H7 (cell line): ENCODE data around the gene MAP3K21. TPM values are rescaled to one million over a fixed set of nuclear protein-coding genes. Genes with fewer than 3 reads are reported as not detected.
A peak's percentile ranks its signal among the peaks of the same experiment; 100 is the strongest.

Source experiments
- DNase-seq: peaks from one replicate; pipeline ENCODE4 v3.0.0; 2012
- H3K27me3 ChIP-seq: 2 replicates; pipeline ENCODE4 v1.6.0; 2011; ENCODE audit warnings: mild to moderate bottlenecking, low read length; ENCODE audit not compliant: control insufficient read depth, insufficient read depth
- H3K36me3 ChIP-seq: replicated peaks from 2 replicates; pipeline ENCODE4 v1.5.1; 2011; ENCODE audit warnings: low read length; ENCODE audit not compliant: control insufficient read depth, insufficient read depth
- H3K4me3 ChIP-seq: 2 replicates; pipeline ENCODE4 v1.5.1; 2011; ENCODE audit warnings: low read depth, mild to moderate bottlenecking, control low read depth, low read length, moderate library complexity; ENCODE audit not compliant: insufficient read depth
- total RNA-seq: library from RNA; depleted of rRNA; stranded (reverse); fragments of >200 nt; shearing (Covaris generic); gene quantifications from 2 replicates; pipeline ENCODE4 v1.2.3, GENCODE V29; 2014

Gene MAP3K21
- total RNA-seq, 1 experiment from 2014 or later, result 28.0 TPM

DNA sequence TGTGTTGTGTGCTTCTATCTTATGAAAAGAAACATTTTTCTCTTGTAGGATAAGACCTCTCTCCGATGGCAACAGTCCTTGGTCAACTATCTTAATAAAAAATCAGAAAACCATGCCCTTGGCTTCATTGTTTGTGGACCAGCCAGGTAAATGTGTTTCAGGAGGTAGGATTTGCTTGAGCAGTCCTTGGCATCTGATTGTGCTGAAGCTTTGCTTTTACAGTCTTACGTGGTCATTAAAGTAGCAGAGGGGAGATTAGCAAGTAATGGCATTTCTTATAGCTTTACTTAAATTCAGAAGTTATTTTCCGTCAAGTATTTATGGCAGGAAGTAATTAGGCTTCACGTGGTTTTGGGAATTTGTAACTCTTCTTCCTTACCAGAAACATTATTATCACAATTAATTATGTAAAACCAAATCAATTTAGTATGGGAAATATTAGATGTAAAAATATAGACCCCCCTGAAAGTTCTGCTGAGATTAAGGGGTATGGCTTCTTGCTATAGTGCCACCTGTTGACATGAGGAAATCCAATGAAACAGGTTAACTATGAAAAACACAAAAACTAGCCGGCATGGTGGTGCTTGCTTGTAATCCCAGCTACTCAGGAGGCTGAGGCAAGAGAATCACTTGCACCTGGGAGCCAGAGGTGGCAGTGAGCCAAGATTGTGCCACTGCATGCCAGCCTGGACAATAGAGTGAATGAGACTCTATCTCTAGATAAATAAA, 49.0 kb downstream of the MAP3K21 start:
- H3K36me3 ChIP-seq, result peaks cover 13% of the 10 kb centered on the region
- DNase-seq, result no peak
- H3K4me3 ChIP-seq, result no peak overlapping the region
- no peaks in the 10 kb centered on the region for H3K27me3 ChIP-seq

DNA sequence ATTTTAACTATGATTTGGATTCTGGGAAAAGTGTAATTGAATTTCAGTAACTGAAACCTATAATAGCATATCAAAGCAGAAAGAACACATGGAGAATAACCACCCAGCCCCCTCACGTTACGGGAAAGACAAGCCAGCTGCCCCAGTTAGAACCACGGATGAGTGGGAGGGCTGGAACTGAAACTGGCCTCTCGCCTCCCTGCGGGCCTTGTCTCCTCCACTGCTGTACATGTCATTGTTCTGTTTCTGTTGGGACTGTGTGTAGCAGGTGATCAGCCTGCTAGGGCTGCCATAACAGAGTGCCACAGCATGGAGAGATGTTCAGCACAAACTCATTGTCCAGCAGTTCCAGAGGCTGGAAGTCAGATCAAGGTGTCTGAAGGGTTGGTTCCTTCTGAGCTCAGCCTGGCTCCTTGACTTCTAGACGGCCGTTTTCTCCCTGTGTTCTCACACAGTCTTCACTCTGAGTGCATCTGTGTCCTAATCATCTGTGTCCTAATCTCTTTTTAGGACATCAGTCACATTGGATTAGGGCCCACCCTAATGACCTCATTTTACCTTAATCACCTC, 52.4 kb downstream of the MAP3K21 start:
- H3K4me3 ChIP-seq, result no peak overlapping the region
- peaks cover 17% of the 10 kb centered on the region for H3K36me3 ChIP-seq
- no peaks in the 10 kb centered on the region for H3K27me3 ChIP-seq
- DNase-seq, result no peak

DNA sequence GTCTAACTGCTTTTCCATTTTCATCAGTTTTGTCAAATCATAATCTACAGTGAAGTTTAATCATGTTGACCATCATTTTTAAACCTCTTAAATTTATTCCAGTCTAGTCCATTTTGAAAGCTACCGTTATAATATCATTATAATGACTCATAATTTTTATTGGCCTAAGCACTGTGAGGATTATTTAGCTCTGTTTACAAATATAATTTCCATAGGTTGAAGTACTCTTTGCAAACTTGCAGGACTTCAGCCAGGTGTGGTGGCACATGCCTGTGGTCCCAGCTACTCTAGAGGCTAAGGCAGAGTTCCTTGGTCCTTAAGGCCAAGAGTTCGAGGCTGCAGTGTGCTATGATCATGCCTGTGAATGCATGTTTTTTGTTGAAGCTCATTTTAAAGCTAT, 54.3 kb downstream of the MAP3K21 start:
- DNase-seq, result no peak
- Histone ChIP-seq H3K27me3 (no peaks in the 10 kb centered on the region), H3K36me3 (peaks cover 17% of the 10 kb centered on the region), H3K4me3 (no peak overlapping the region)

DNA sequence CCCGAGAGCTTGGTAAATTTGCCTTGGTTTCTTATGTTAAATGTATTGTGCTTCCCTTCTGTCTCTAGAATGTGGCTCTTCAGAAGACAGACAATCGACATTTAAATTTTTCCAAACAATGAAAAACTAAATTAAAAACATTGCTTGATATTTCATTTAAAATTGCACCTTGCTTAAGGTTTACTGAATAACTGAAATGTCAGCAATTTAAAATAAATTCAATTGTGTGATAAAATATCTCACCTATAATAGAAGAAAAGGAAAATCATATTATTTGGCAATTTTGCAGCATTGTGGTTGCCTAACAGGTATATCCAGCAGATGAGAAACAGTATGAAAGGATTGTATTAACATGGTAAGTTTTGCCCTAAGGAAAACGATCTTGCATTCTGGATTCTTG, 56.5 kb downstream of the MAP3K21 start:
- Histone ChIP-seq H3K36me3 (peaks cover 14% of the 10 kb centered on the region), H3K27me3 (no peaks in the 10 kb centered on the region), H3K4me3 (no peak overlapping the region)
- no peak for DNase-seq

DNA sequence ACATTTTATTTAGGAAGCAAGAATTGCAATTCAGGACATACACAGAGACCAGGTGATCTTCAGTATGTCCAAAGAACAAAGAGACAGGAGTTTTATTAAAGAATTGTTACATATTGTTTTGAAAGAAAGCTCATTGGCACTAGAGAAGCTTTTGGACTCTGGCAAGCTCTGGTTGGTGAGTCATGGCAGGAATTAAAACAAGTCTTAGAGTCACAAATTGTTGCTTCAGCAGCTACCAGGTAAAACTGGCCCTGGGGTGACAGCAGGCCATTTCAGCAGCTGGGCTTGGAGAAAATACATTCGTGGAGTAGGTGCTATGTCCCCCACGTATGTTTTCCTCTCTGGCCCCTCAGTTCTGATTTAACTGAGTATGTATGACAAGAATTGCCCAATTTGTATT, 58.8 kb downstream of the MAP3K21 start:
- H3K27me3 ChIP-seq, result no peaks in the 10 kb centered on the region
- H3K36me3 ChIP-seq, result peaks cover 8% of the 10 kb centered on the region
- H3K4me3 ChIP-seq, result no peak overlapping the region
- DNase-seq, result no peak

DNA sequence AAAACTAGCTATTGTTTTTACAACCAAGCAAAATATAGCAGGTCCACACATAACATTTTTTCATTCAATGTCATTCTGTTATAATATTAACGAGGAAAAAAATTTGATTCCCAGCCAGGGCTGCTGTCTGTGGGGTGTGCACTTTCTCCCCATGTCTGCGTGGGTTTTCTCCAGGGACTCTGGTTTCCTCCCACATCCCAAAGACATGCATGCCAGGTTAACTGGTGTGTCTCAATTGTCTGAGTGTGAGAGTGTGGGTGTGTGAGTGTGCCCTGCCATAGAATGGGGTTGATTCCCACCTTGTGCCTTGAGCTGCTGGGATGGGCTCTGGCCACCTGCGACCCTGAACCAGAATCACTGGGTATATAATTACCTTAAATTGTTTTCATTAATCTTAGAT, 60.1 kb downstream of the MAP3K21 start:
- Histone ChIP-seq H3K4me3 (no peak overlapping the region), H3K36me3 (peaks cover 3% of the 10 kb centered on the region), H3K27me3 (no peaks in the 10 kb centered on the region)
- DNase-seq, result no peak

DNA sequence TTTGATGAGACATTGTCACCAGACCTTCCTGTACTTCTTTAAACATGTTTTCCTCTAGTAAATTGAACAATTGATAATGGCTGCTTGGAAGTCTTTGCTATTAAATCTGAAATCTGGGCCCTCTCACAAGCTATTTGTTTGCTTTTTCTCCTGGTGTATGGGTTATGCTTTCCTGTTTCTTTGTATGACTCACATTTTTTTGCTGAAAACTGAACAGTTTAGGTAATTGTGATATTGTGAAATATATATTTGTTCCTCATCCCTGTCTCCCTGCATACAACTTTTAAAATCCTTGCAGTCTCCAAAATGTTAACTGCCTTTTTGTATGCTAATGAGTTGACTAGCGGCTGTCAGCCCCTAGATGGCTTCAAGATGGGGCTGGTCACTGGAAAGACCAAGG, 61.6 kb downstream of the MAP3K21 start:
- no peaks in the 10 kb centered on the region for H3K36me3 ChIP-seq
- H3K4me3 ChIP-seq, result no peak overlapping the region
- DNase-seq, result no peak
- H3K27me3 ChIP-seq, result no peaks in the 10 kb centered on the region

DNA sequence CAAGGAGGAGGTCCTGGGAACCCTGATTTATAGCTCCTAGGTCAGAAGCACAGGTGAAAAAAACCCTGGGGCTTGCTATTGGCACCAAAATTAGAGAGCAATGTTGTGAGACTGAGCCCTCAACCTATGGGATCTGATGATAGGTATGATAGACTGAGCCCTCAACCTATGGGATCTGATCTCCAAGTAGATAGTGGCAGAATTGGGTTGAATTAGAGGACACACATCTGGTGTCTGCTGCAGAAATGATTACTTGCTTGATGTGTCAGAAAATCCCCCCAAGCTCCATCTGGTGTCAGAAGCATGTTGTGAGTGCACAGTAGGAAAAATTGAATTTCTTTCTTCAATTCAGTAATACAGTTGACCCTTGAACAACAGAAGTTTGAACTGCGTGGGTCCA, 62.4 kb downstream of the MAP3K21 start:
- Histone ChIP-seq H3K27me3 (no peaks in the 10 kb centered on the region), H3K36me3 (no peaks in the 10 kb centered on the region), H3K4me3 (no peak overlapping the region)
- no peak for DNase-seq

DNA sequence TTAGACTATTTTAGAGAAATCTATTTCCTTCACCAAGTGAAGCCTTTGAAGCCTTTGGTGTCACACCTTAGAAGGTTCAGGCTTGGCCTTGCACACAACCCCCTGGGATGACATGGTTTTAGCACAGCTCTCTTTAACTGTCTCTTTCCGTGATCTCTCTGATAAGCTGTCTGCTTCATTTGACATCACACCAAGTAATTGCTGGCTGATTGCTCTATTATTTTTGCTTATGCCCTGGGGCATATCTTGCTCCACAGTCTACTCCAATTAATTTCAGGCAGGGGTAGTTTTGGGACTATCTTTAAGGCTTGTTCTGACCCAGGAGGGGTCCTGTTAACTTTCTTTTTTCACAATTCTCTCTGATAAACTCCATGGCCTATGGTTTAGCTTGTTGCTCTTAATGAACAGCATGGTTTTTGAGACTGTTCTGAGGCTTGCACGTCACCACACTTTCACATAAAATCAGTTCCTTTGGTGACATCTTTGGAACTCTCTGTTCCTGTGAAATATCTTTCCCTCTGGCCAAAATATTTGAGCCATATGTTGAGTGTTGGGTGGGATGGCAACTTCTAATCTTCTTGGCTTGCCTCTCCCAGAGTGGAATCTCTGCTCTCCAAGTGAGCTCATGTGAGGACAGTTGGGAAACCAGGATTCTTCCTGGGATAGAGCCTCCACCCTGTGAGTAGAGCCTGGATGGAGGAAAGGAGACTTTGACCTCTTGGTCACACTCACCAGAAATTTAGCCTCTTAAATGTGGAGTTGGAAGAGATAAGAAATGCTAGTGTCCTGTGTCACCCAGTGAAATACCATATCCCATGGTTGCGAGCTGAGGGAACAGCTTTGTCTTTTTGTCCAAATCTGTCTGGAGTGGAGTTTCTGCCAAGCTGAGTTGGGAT, 63.6 kb downstream of the MAP3K21 start:
- H3K27me3 ChIP-seq, result no peaks in the 10 kb centered on the region
- no peak for DNase-seq
- no peaks in the 10 kb centered on the region for H3K36me3 ChIP-seq
- H3K4me3 ChIP-seq, result no peak overlapping the region

DNA sequence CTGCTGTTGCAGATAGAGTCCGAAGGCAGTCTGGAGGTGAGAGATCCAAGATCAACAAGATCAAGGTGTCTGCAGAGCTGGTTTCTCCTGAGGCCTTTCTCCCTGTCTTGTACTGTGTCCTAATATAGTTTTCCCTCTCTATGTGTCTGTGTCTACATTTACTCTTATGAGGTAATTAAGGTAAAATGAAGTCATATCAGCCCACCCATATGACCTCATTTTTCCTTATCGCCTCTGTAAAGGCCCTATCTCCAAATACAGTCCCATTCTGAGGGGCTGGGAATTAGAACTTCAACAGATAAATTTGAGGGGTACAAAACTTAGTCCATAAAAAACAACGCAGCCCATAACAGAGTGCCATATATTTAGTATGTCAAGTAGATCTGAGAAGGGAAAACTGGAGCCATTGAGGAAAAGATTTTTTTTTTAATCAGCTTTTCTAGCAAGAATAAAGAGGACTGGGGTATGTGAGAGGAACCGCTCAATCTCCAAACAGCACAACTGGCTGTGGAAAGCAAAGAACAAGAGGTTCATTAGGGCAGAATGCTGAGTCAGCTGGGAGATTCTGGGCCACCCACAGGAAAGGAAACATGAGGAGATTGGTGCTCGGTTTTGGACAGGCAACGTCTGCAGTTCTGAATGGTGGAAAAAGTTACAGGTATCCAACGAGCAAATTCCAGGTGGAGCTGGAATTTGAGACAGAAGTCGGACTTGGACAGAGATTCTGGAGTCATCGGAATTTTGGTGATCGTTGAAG, 65.7 kb downstream of the MAP3K21 start:
- H3K36me3 ChIP-seq, result no peaks in the 10 kb centered on the region
- H3K4me3 ChIP-seq, result no peak overlapping the region
- H3K27me3 ChIP-seq, result no peaks in the 10 kb centered on the region
- no peak for DNase-seq

DNA sequence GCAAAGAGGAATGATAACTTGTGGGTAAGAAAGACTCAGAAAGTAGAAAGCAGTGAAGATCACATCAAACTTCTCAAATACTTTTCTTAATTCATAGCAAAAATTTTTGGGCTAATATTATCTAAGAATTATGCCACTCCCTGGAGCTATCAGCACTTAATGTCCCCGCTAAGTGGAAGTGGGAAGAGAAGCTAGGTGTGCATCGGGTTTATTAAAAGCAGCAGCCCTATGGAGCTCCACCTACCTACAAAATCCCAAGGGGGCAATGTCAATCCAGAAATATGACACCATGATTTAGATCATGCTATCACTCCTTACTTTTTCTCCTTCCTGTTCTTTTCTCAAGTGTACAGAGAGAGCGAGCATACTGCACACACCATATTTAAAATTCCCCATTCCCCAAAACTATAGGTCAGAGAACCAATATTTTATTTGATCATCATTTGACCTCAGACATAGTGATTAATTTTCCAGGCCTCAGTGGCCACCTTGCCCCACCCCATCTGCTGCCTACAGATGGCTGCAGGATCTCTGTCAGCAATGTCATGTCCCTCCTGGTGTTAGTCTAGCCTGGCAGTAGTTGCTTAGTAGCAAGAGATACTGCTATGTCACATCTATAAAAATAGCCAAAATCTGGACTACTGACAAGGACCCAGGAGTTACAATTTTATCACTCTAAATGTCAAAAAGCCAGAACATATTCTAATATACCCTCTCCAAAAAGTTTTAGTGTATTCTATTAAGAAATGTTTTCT, 66.6 kb downstream of the MAP3K21 start:
- DNase-seq, result no peak
- H3K36me3 ChIP-seq, result no peaks in the 10 kb centered on the region
- no peak overlapping the region for H3K4me3 ChIP-seq
- no peaks in the 10 kb centered on the region for H3K27me3 ChIP-seq

DNA sequence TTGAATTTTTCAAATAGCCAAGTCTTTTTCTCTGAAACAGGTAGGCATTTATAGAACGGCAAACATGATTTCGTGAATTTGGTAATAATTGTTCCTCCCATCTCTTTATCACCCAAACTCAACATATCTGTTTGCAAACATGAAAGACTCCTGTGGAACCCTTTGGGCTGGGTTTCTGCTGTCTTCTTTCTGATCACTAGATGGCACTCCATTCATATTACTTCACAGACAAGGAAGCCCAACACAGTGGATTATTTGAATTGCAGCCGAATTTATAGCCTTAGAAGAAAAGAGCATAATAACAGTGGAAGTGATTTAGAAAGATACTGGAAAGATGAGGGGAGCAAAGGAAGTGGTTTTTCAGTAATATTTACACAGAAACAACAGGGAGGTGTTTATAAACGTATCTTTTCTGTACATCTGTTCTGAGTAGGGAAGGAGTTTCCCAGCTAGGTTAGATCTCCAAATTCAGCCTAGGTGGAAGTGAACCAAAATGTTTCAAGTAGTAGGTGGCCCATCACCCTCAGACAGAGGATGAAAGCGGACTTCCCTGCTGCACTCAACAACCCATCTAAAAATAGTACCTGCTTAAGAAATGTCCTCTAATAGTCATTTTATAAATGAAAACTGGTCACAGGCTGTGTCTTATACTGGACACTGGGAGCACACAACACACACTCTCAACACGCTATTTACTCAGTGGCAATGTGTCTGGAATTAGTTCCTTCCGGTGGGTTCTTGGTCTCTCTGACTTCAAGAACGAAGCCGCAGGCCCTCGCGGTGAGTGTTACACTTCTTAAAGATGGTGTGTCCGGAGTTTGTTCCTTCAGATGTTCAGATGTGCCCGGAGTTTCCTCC, 67.6 kb downstream of the MAP3K21 start:
- no peak overlapping the region for H3K4me3 ChIP-seq
- no peaks in the 10 kb centered on the region for H3K27me3 ChIP-seq
- H3K36me3 ChIP-seq, result no peaks in the 10 kb centered on the region
- DNase-seq, result peak; percentile 51

DNA sequence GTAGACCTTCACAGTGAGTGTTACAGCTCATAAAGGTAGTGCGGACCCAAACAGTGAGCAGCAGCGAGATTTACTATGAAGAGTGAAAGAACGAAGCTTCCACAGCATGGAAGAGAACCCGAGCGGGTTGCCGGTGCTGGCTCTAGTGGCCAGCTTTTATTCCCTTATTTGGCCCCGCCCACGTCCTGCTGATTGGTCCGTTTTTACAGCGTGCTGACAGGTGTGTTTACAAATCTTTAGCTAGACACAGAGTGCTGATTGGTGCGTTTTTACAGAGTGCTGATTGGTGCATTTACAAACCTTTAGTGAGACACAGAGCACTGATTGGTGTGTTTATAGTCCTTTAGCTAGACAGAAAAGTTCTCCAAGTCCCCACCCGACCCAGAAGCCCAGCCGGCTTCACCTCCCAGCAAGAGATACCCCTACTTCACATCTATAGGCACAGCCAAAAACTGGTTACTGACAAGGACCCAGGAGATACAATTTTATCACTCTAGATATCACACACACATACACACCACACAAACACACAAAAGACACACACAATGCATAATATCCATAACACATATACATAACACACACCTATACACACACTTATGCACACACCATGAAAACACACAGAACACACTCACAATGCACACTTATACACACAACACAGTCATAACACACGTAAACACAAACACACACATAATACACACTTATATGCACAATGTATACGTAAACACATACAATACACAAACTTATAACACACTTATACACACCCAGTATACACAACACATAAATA, 68.5 kb downstream of the MAP3K21 start:
- Histone ChIP-seq H3K27me3 (no peaks in the 10 kb centered on the region), H3K36me3 (no peaks in the 10 kb centered on the region), H3K4me3 (no peak overlapping the region)
- DNase-seq, result no peak
